ENCODE data around the gene LRRFIP1. TPM values are rescaled to one million over a fixed set of nuclear protein-coding genes. Genes with fewer than 3 reads are reported as not detected.

Gene LRRFIP1
- total RNA-seq = 100 to 1,000 TPM; 163 to 207 (median 188) TPM
- 174 TPM for total RNA-seq (2013)

- no peak for TF ChIP-seq CTCF (IDR thresholded peaks at IDR 0.05)
- Mint-ChIP-seq H3K27me3 (ENCODE audit: low read depth in 2 of 2) (peaks cover 29 to 47% of the 10 kb centered on the region in 2 donors), H3K4me1 (peaks cover 7 to 34% of the 10 kb centered on the region in 2 donors), H3K9me3 (no peaks in the 10 kb centered on the region), H3K36me3 (no peaks in the 10 kb centered on the region), H3K27ac (no peak within 1 kb of the TSS), H3K4me3 (peak within 1 kb of the TSS; percentile 83)
- peak within 1 kb of the TSS; percentile 6 for H3K4me3 ChIP-seq (ENCODE audit: low read length)
- H3K36me3 ChIP-seq (ENCODE audit: control insufficient read depth, insufficient read depth, low read length) = no peaks in the 10 kb centered on the region
- intact Hi-C loops (cut with micrococcal nuclease) = no loop called here
- H3K4me1 ChIP-seq (ENCODE audit: control insufficient read depth, insufficient read depth, low read length) = peaks cover 24% of the 10 kb centered on the region
- no peak within 1 kb of the TSS for H3K27ac ChIP-seq (ENCODE audit: low read length)
- ATAC-seq (peak; percentile 53 to 66 (median 66)), DNase-seq (peak; percentile 24 to 25)
- H3K9me3 ChIP-seq (ENCODE audit: control insufficient read depth, insufficient read depth, low read length) = no peaks in the 10 kb centered on the region
- peaks cover 11% of the 10 kb centered on the region for H3K27me3 ChIP-seq (ENCODE audit: control insufficient read depth, insufficient read depth, low read length)
- 1% methylated on average over 114 of the region's 114 CpGs for WGBS (ENCODE audit: insufficient coverage)
Measured at GRCh38 chr2:237627441-237628246, at the start of gene LRRFIP1. TSS of gene LRRFIP1 (plus strand) at chr2:237627587. CDS start at chr2:237627645, 58 bp downstream.

GRCh38 chr2:237577956-237578870 lies 49.2 kb upstream of the LRRFIP1 start:
- intact Hi-C loops (cut with micrococcal nuclease) = no loop called here
- no peak for DNase-seq
- Mint-ChIP-seq H3K9me3 (no peaks in the 10 kb centered on the region), H3K4me1 (no peaks in the 10 kb centered on the region), H3K27me3 (ENCODE audit: low read depth in 2 of 2) (no peaks in the 10 kb centered on the region), H3K36me3 (no peaks in the 10 kb centered on the region), H3K27ac (no peak overlapping the region), H3K4me3 (no peak overlapping the region)
- Histone ChIP-seq H3K27ac (ENCODE audit: low read length) (no peak overlapping the region), H3K4me3 (ENCODE audit: low read length) (no peak overlapping the region), H3K4me1 (ENCODE audit: control insufficient read depth, insufficient read depth, low read length) (no peaks in the 10 kb centered on the region), H3K9me3 (ENCODE audit: control insufficient read depth, insufficient read depth, low read length) (no peaks in the 10 kb centered on the region), H3K36me3 (ENCODE audit: control insufficient read depth, insufficient read depth, low read length) (no peaks in the 10 kb centered on the region), H3K27me3 (ENCODE audit: control insufficient read depth, insufficient read depth, low read length) (no peaks in the 10 kb centered on the region)
- 88% methylated on average over 26 of the region's 26 CpGs for WGBS (ENCODE audit: insufficient coverage)
- no peak for TF ChIP-seq CTCF (IDR thresholded peaks at IDR 0.05)
- no peak for ATAC-seq

- Histone ChIP-seq H3K36me3 (ENCODE audit: control insufficient read depth, insufficient read depth, low read length) (no peaks in the 10 kb centered on the region), H3K27ac (ENCODE audit: low read length) (no peak overlapping the region), H3K4me3 (ENCODE audit: low read length) (no peak overlapping the region), H3K27me3 (ENCODE audit: control insufficient read depth, insufficient read depth, low read length) (no peaks in the 10 kb centered on the region), H3K4me1 (ENCODE audit: control insufficient read depth, insufficient read depth, low read length) (no peaks in the 10 kb centered on the region), H3K9me3 (ENCODE audit: control insufficient read depth, insufficient read depth, low read length) (no peaks in the 10 kb centered on the region)
- WGBS (ENCODE audit: insufficient coverage) = no CpG with 5 or more reads among the region's 6 CpGs
- no peak overlapping the region for H3K27ac Mint-ChIP-seq
- intact Hi-C loops (cut with micrococcal nuclease) = loop anchor here (1.0 kb wide), 1 partner anchor 164 kb away; no protein-coding TSS in a partner anchor
- no peaks in the 10 kb centered on the region for H3K9me3 Mint-ChIP-seq
- H3K36me3 Mint-ChIP-seq = no peaks in the 10 kb centered on the region
- no peak for TF ChIP-seq CTCF (IDR thresholded peaks at IDR 0.05)
- DNase-seq = no peak
- no peaks in the 10 kb centered on the region for H3K4me1 Mint-ChIP-seq
- no peaks in the 10 kb centered on the region for H3K27me3 Mint-ChIP-seq (ENCODE audit: low read depth in 2 of 2)
- ATAC-seq = no peak
- no peak overlapping the region for H3K4me3 Mint-ChIP-seq
Measured at GRCh38 chr2:237581326-237581725, 46.1 kb upstream of the LRRFIP1 start.
